Tibial nerve (tissue), 3 donors: ENCODE data around the gene G2E3.

Experiments
- CTCF ChIP-seq, 5 experiments: fragments of 200-600 bp in 3 of 5; fragments of 450-650 bp in 2 of 5; sonication (generic) in 3 of 5; IDR thresholded peaks; one replicate each; pipeline ENCODE4 v1.5.1; 2016 to 2019; ENCODE audit warnings: antibody characterized with exemption in 5 of 5, mild to moderate bottlenecking in 3 of 5, moderate library complexity in 2 of 5
- POLR2A ChIP-seq, 2 donors: fragments of 450-650 bp; IDR thresholded peaks; one replicate each; pipeline ENCODE4 v1.6.1; 2017; ENCODE audit warnings: antibody characterized with exemption in 2 of 2, mild to moderate bottlenecking in 2 of 2, moderate library complexity in 2 of 2

GRCh38 chr14:30669594-30669993 is 110.6 kb downstream of the G2E3 start:
- TF ChIP-seq POLR2A (IDR thresholded peaks at IDR 0.05) (no peak), CTCF (IDR thresholded peaks at IDR 0.05) (no peak)
